ENCODE data around the gene ABCA13.

- TF ChIP-seq CTCF (conservative IDR thresholded peaks at IDR 0.05) (no peak), EZH2 (IDR thresholded peaks at IDR 0.05; ENCODE audit: low read depth) (no peak)
Measured at GRCh38 chr7:48363174-48363573, 191.9 kb downstream of the ABCA13 start.

All from PC-9 (cell line).